ENCODE results near the gene SND1.

The SND1 gene

GRCh38 chr7:127896659-127897058, 244.7 kb downstream of the SND1 start:
- no peak for ATAC-seq
- TF ChIP-seq ISL1 (CRISPR knock-in tag; IDR thresholded peaks at IDR 0.05) (no peak), ZNF70 (CRISPR knock-in tag; IDR thresholded peaks at IDR 0.05) (no peak), TCF4 (CRISPR knock-in tag; IDR thresholded peaks at IDR 0.05; ENCODE audit: borderline replicate concordance) (no peak), ZC3H10 (CRISPR knock-in tag; IDR thresholded peaks at IDR 0.05) (no peak), PPARA (CRISPR knock-in tag; IDR thresholded peaks at IDR 0.05; ENCODE audit: borderline replicate concordance) (no peak), SNAI2 (CRISPR knock-in tag; IDR thresholded peaks at IDR 0.05) (no peak), ZNF565 (CRISPR knock-in tag; conservative IDR thresholded peaks at IDR 0.05; ENCODE audit: low read depth) (no peak), PATZ1 (CRISPR knock-in tag; IDR thresholded peaks at IDR 0.05; ENCODE audit: borderline replicate concordance) (no peak), CSRNP3 (CRISPR knock-in tag; IDR thresholded peaks at IDR 0.05) (no peak), ZFP30 (CRISPR knock-in tag; IDR thresholded peaks at IDR 0.05) (no peak), GLIS3 (CRISPR knock-in tag; IDR thresholded peaks at IDR 0.05) (no peak)

- no peak for TF ChIP-seq ZC3H10 (CRISPR knock-in tag; IDR thresholded peaks at IDR 0.05)
- no peak for ATAC-seq
Observed at GRCh38 chr7:127897704-127898454, 245.9 kb downstream of the SND1 start.

- no peak for ATAC-seq
- TF ChIP-seq CSRNP3 (CRISPR knock-in tag; IDR thresholded peaks at IDR 0.05), result no peak
- TF ChIP-seq GLIS3 (CRISPR knock-in tag; IDR thresholded peaks at IDR 0.05), result no peak
- TF ChIP-seq PPARA (CRISPR knock-in tag; IDR thresholded peaks at IDR 0.05; ENCODE audit: borderline replicate concordance), result no peak
- TF ChIP-seq ZNF70 (CRISPR knock-in tag; IDR thresholded peaks at IDR 0.05), result no peak
- no peak for TF ChIP-seq ZNF565 (CRISPR knock-in tag; conservative IDR thresholded peaks at IDR 0.05; ENCODE audit: low read depth)
- no peak for TF ChIP-seq RARB (CRISPR knock-in tag; IDR thresholded peaks at IDR 0.05)
- TF ChIP-seq ISL1 (CRISPR knock-in tag; IDR thresholded peaks at IDR 0.05), result no peak
- no peak for TF ChIP-seq ZNF8 (CRISPR knock-in tag; IDR thresholded peaks at IDR 0.05)
- TF ChIP-seq ARNTL (CRISPR knock-in tag; IDR thresholded peaks at IDR 0.05; ENCODE audit: borderline replicate concordance, low read depth), result no peak
- no peak for TF ChIP-seq POU6F1 (CRISPR knock-in tag; IDR thresholded peaks at IDR 0.05; ENCODE audit: borderline replicate concordance, low read depth)
- TF ChIP-seq OSR1 (CRISPR knock-in tag; IDR thresholded peaks at IDR 0.05), result no peak
- TF ChIP-seq ZFP30 (CRISPR knock-in tag; IDR thresholded peaks at IDR 0.05), result no peak
- TF ChIP-seq PATZ1 (CRISPR knock-in tag; IDR thresholded peaks at IDR 0.05; ENCODE audit: borderline replicate concordance), result no peak
- TF ChIP-seq ZC3H10 (CRISPR knock-in tag; IDR thresholded peaks at IDR 0.05), result no peak
- no peak for TF ChIP-seq CREB5 (CRISPR knock-in tag; IDR thresholded peaks at IDR 0.05; ENCODE audit: low read depth)
- no peak for TF ChIP-seq SNAI2 (CRISPR knock-in tag; IDR thresholded peaks at IDR 0.05)
- TF ChIP-seq TCF4 (CRISPR knock-in tag; IDR thresholded peaks at IDR 0.05; ENCODE audit: borderline replicate concordance), result no peak
- no peak for TF ChIP-seq ZFP3 (CRISPR knock-in tag; IDR thresholded peaks at IDR 0.05)
- TF ChIP-seq CSDC2 (CRISPR knock-in tag; IDR thresholded peaks at IDR 0.05), result no peak
Observed at GRCh38 chr7:127899411-127899810, 247.4 kb downstream of the SND1 start.
